Gastroesophageal sphincter (tissue), 3 donors: ENCODE results near the gene ABCA7.

Experiments
- EP300 ChIP-seq: sonication (generic); formaldehyde crosslinking; IDR thresholded peaks from one replicate; pipeline ENCODE4 v1.6.1; 2017; ENCODE audit warnings: antibody characterized with exemption, mild to moderate bottlenecking
- POLR2A ChIP-seq, 2 donors: fragments of 450-650 bp; IDR thresholded peaks; one replicate each; pipeline ENCODE4 v1.6.1; 2017; ENCODE audit warnings: antibody characterized with exemption in 2 of 2, mild to moderate bottlenecking in 2 of 2, moderate library complexity in 1 of 2
- POLR2AphosphoS5 ChIP-seq: sonication (generic); formaldehyde crosslinking; IDR thresholded peaks from one replicate; pipeline ENCODE4 v1.6.1; 2017; ENCODE audit warnings: antibody characterized with exemption
- TF ChIP-seq, protein P1 (sequence below), 4 experiments: fragments of 200-600 bp in 2 of 4; fragments of 450-650 bp in 2 of 4; sonication (generic) in 1 of 4; IDR thresholded peaks; one replicate each; pipeline ENCODE4 v1.5.1; 2017 to 2019; ENCODE audit warnings: antibody characterized with exemption in 4 of 4, mild to moderate bottlenecking in 2 of 4, moderate library complexity in 2 of 4

DNA sequence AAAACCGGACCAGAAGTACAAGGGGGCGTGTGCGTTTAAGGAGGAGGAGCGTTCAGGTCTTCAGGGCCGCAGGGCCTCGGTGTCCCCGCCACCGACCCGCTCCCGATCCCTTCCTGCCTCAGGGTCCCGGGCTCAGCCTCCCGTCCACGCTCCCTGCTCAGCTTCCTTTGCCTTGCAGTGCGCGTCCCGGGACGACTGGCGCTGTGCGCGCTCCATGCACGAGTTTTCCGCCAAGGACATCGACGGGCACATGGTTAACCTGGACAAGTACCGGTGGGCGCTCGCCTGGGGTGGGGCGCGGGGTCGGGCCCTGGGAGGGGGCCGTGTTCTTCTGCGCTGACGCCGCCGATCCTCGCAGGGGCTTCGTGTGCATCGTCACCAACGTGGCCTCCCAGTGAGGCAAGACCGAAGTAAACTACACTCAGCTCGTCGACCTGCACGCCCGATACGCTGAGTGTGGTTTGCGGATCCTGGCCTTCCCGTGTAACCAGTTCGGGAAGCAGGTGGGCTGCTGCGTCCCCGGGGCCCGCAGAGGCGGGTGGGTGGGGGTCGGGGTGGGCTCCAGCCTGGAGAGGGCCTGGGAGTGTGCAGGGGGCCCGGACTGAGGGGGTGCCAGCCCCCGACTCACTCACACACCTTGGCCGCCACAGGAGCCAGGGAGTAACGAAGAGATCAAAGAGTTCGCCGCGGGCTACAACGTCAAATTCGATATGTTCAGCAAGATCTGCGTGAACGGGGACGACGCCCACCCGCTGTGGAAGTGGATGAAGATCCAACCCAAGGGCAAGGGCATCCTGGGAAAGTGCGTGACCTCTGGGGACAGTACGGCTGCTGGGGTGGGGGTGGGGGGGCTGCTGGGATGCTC, 65.3 kb downstream of the ABCA7 start:
- TF ChIP-seq, protein P1, sequence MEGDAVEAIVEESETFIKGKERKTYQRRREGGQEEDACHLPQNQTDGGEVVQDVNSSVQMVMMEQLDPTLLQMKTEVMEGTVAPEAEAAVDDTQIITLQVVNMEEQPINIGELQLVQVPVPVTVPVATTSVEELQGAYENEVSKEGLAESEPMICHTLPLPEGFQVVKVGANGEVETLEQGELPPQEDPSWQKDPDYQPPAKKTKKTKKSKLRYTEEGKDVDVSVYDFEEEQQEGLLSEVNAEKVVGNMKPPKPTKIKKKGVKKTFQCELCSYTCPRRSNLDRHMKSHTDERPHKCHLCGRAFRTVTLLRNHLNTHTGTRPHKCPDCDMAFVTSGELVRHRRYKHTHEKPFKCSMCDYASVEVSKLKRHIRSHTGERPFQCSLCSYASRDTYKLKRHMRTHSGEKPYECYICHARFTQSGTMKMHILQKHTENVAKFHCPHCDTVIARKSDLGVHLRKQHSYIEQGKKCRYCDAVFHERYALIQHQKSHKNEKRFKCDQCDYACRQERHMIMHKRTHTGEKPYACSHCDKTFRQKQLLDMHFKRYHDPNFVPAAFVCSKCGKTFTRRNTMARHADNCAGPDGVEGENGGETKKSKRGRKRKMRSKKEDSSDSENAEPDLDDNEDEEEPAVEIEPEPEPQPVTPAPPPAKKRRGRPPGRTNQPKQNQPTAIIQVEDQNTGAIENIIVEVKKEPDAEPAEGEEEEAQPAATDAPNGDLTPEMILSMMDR (IDR thresholded peaks at IDR 0.05), result no peak
- TF ChIP-seq POLR2A (IDR thresholded peaks at IDR 0.05), result no peak
- no peak for TF ChIP-seq EP300
- peak; percentile 63 for TF ChIP-seq POLR2AphosphoS5
